GM18505 (cell line): ENCODE data around the gene AK8.

Experiments used
- ATAC-seq: cut with Tn5 transposase; IDR thresholded peaks from one replicate; pipeline ENCODE4 v1.9.1; 2021; ENCODE audit not compliant: unreplicated experiment
- POLR2A ChIP-seq: IDR thresholded peaks from 4 replicates; pipeline ENCODE4 v1.6.1; 2011; ENCODE audit warnings: borderline replicate concordance; ENCODE audit not compliant: insufficient read depth, insufficient read length; ENCODE audit errors: extremely low read depth

AK8 gene

DNA sequence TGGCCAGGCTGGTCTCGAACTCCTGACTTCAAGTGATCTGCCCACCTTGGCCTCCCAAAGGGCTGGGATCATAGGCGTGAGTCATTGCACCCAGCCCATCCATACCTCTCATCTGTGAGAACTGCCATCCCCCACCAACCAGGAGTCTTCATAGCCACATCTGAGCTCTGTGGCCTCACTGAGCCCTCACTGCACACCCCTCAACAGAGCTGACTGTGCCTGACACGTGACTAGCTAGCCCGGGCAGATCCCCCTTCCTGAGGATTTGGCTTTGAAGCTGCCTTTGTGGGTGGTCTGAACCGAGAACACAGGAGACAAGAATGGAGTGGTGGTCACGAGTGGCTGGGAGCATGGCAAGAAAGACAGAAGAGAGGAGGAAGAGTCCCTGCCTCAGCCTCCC, 15.6 kb downstream of the AK8 start:
- ATAC-seq, result no peak
- no peak for TF ChIP-seq POLR2A

GRCh38 chr9:132861666-132862065, 16.4 kb downstream of the AK8 start:
- no peak for TF ChIP-seq POLR2A
- ATAC-seq, result no peak

DNA sequence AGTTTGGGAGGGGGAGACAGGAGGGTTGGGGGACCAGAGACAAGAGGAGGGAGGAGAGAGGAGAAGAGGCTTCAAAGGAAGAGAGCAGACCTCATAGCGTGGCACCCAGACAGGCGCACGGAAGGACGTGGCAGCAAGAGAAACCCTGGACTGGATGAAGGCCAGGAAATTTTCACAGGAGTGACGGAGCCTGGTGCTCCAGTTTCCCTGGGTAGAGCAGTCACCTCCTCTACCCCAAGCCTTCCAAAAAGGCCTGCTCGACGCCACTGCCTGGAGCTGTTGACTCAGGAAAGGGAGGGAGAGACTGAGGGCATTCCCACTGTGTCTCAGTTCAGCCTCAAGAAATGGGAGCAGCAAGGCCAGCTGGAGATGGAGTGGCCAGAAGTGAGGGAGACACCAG, 19.3 kb downstream of the AK8 start:
- ATAC-seq, result no peak
- TF ChIP-seq POLR2A, result no peak

DNA sequence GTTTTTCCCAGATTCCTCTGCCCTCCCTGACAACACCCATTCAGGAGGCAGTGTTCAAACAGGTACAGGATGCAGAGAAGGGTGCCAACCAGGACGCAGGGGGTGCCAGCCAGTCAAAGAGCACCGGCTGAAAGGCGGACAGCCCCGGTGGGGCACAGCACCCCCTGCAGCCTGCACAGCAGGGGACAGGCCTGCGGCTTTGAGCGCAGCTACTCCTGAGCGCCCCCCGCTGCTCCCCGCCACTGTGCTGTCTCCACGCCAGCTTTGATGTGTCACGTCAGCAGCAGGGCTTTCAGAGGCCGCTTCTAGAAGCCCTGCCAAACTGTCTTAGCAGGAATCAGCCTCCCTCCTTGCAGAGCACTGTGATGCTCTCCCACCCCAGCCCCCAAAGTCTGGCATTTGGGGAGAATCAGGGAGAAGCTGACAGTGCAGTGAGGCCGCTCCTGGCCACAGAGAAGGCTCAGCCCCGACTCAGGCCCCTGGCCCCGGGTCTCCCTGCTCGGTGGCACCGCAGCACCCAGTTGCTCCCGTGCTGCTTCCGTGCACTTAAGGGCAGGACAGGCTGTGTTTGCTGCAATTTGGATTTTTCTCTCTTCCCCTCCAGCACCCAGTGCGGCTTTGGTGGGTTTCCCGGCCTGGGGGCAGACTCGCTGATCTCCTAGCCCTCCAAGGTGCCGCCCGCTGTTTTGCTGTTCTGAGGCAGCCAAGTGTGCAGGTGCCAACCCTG, 20.3 kb downstream of the AK8 start:
- no peak for ATAC-seq

GRCh38 chr9:132857031-132857430, 21.1 kb downstream of the AK8 start:
- no peak for TF ChIP-seq POLR2A
- no peak for ATAC-seq

More for the DNA sequence above, 20.3 kb downstream of the AK8 start:
- TF ChIP-seq POLR2A, result no peak

DNA sequence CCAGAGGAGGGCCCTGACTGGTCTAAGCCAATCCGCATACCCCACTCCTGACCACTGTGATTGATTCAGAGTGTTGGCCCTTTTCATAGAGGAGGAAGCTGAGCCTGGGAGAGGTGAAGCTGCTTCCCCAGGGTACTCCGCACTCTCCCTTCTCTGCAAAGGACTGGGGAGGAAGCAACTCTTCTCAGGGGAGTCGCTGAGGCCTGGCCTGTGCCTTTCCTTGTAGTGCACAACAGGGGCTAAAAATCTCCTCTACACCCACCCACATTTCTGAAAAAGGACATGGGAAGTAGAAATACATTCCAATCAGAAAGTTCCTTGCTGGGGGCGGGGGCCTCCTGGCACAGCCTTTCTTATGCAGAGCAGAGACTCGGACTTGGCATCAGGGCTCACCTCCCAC, 22.2 kb downstream of the AK8 start:
- no peak for TF ChIP-seq POLR2A
- no peak for ATAC-seq

DNA sequence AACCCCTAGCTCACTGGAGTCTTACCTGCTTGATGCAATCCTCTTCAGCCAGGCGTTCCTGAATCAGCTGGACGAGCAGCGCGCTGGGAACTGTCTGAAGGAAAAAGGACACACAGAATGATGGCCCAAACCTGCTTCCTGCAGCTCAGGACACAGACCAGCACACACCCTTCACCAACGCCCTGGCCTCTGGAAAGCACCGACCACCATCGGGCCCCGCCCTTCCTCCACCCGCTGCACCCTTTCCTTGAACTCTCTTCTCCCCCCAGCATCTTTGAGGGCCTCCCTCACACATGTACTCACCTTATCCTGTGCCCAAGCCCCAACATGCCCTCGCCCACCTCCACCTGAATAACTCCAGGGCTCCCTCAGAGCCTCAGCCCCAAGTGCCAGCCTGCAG, 23.3 kb downstream of the AK8 start:
- ATAC-seq, result no peak
- TF ChIP-seq POLR2A, result no peak

DNA sequence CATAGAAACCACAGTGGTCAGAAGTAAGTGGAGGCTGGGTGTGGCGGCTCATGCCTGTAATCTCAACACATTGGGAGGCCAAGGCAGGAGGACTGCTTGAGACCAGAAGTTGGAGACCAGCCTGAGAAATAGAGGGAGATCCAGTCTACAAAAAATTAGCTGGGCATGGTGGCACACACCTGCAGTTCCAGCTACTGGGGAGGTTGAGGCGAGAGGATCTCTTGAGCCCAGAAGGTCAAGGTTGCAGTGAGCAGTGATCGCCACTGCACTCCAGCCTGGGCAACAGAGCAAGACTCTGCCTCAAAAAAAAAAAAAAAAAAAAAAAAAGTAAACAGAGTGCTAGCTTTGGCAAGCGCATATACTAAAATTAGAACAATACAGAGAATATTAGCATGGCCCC, 24.6 kb downstream of the AK8 start:
- ATAC-seq, result no peak
- no peak for TF ChIP-seq POLR2A

DNA sequence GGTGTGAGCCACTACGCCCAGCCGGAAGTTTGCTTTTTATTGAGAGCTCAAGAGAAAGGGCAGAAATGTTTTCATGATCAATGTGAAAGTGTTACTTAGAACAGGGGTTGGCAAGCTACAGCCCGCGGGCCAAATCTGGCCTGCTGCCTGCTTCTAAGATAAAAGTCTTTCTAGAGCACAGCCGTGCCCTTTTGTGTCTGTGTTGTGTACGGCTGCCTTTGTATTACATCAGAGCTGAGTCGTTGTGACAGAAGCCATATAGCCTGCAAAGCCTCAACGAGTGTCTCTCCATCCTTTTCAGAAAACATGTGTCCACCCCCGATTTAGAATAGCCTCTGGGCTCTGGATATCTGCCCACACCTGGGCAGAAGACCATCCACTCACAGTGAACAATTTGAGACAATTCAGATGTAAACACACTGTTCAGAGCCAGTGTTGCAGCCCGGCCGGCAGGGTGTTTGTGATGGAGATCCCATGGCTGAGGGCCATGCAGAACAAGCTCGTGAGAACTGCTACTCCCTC, 28.8 kb downstream of the AK8 start:
- no peak for TF ChIP-seq POLR2A
- no peak for ATAC-seq

GRCh38 chr9:132846918-132847515, 31.1 kb downstream of the AK8 start:
- no peak for ATAC-seq
- no peak for TF ChIP-seq POLR2A

- ATAC-seq, result no peak
- TF ChIP-seq POLR2A, result no peak
Observed at GRCh38 chr9:132846109-132846917, 31.8 kb downstream of the AK8 start.

GRCh38 chr9:132842124-132843044, 35.7 kb downstream of the AK8 start:
- no peak for ATAC-seq

DNA sequence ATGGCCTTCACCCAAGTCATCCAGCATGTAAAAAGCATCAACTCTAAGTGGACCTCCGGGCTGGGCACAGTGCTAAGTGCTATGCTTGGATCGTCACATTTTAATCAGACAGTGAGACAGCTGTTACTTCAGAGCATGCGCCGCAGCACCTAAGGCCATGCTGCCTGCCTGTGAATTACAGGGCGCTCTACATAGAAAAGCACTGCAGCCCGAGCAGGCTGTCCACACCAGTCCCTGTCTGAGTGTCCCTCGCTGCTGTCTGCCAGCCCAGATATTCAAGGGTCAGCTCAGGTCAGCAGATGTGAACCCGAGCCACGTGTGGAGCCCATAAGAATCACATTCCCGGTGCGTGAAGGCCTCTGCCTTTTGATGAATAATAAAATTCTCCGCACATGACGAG, 37.1 kb downstream of the AK8 start:
- no peak for ATAC-seq
- TF ChIP-seq POLR2A, result no peak

More at GRCh38 chr9:132842124-132843044, 35.7 kb downstream of the AK8 start:
- no peak for TF ChIP-seq POLR2A
